K562 (cell line): ENCODE data around the gene LBR. TPM values are rescaled to one million over a fixed set of nuclear protein-coding genes. Genes with fewer than 3 reads are reported as not detected.

Experiments used
- ATAC-seq: fragments of 200-7000 bp; cut with Tn5 transposase; 3 replicates; pipeline ENCODE4 v1.9.1; 2020; ENCODE audit warnings: moderate library complexity
- BruUV-seq: library from RNA; stranded (reverse); fragments of 400-500 nt; replicated peaks from 2 replicates; lab custom pipeline; 2021; lab: Mats Ljungman, UMichigan
- CTCF ChIA-PET: fragments of 300-600 bp; formaldehyde crosslinking; extraction: SDS; loops from one replicate; lab custom pipeline; 2021; ENCODE audit warnings: low intra/inter-chr PET ratio; lab: Yijun Ruan, JAX
- POLR2A ChIA-PET: fragments of 300-600, 350-650 bp; sonication (Branson Sonifier 250); formaldehyde crosslinking; extraction: SDS; loops from one replicate; lab custom pipeline; 2021; ENCODE audit warnings: antibody characterized with exemption, inconsistent platforms; lab: Yijun Ruan, JAX
- DNase-seq, 4 experiments: peaks; one replicate each; pipeline versions ENCODE4 v3.0.0 to v3.0.0-alpha.2; 2011 to 2018; ENCODE audit warnings: low spot score in 3 of 4, mixed read lengths in 3 of 4; ENCODE audit errors: extremely low read depth in 1 of 4
- FAIRE-seq: peaks from 2 replicates; lab custom pipeline; 2011; peaks lifted over from hg19 to GRCh38; lab: Jason Lieb, UNC
- H2AFZ ChIP-seq: 2 replicates; pipeline ENCODE4 v1.6.0; 2011; ENCODE audit warnings: low read depth, low read length, control low read depth, inconsistent platforms
- H3K27ac ChIP-seq: fragments of 200-600 bp; 3 replicates; pipeline ENCODE4 v1.8.0; 2011; ENCODE audit warnings: low read depth, mild to moderate bottlenecking, control low read depth, inconsistent platforms, low read length, moderate library complexity, mixed read lengths; ENCODE audit errors: extremely low read depth
- H3K27me3 ChIP-seq, 2 experiments: fragments of 300-600 bp in 1 of 2; 2 replicates in 1 of 2; 3 replicates in 1 of 2; pipeline versions ENCODE4 v1.6.0 to v1.8.0; 2011; ENCODE audit warnings: inconsistent platforms in 2 of 2, low read length in 2 of 2, mild to moderate bottlenecking in 1 of 2, mixed read lengths in 1 of 2, moderate library complexity in 1 of 2; ENCODE audit not compliant: control insufficient read depth in 2 of 2, insufficient read depth in 2 of 2
- H3K36me3 ChIP-seq: fragments of 300-600 bp; 3 replicates; pipeline ENCODE4 v1.8.0; 2011; ENCODE audit warnings: mild to moderate bottlenecking, low read length, inconsistent platforms; ENCODE audit not compliant: control insufficient read depth, insufficient read depth
- H3K4me1 ChIP-seq, 2 experiments: fragments of 200-600 bp in 1 of 2; replicated peaks in 1 of 2; 2 replicates in 1 of 2; 3 replicates in 1 of 2; pipeline versions ENCODE4 v1.5.1 to v1.8.0; 2011; ENCODE audit warnings: inconsistent platforms in 2 of 2, low read length in 2 of 2, mild to moderate bottlenecking in 1 of 2, mixed read lengths in 1 of 2, moderate library complexity in 1 of 2; ENCODE audit not compliant: control insufficient read depth in 2 of 2, insufficient read depth in 2 of 2
- H3K4me2 ChIP-seq: 2 replicates; pipeline ENCODE4 v1.6.1; 2011; ENCODE audit warnings: low read length, control low read depth, inconsistent platforms, mixed read lengths; ENCODE audit not compliant: insufficient read depth
- H3K4me3 ChIP-seq: fragments of 200-600 bp; sonication (generic), shearing (Covaris generic); 2 replicates; pipeline ENCODE4 v1.5.1; 2016; ENCODE audit warnings: control low read depth, inconsistent platforms
- H3K79me2 ChIP-seq: fragments of 200-600 bp; 3 replicates; pipeline ENCODE4 v1.8.0; 2011; ENCODE audit warnings: low read length, inconsistent platforms; ENCODE audit not compliant: control insufficient read depth, insufficient read depth
- H3K9ac ChIP-seq, 2 experiments: 2 replicates each; pipeline versions ENCODE4 v1.6.0 to v1.6.1; 2011; ENCODE audit warnings: low read depth in 2 of 2, low read length in 2 of 2, control low read depth in 1 of 2, inconsistent platforms in 1 of 2, mild to moderate bottlenecking in 1 of 2, mixed read lengths in 1 of 2; ENCODE audit not compliant: insufficient read depth in 1 of 2
- H3K9me1 ChIP-seq: one replicate; pipeline ENCODE4 v1.6.0; 2011; ENCODE audit warnings: inconsistent platforms, mild to moderate bottlenecking, low read length, moderate library complexity; ENCODE audit not compliant: control insufficient read depth, insufficient read depth
- H3K9me3 ChIP-seq: replicated peaks from 2 replicates; pipeline ENCODE4 v1.5.1; 2011; ENCODE audit warnings: low read depth, low read length, inconsistent platforms; ENCODE audit not compliant: control insufficient read depth, insufficient read depth
- H4K20me1 ChIP-seq: replicated peaks from 2 replicates; pipeline ENCODE4 v1.6.1; 2011; ENCODE audit warnings: low read length, inconsistent platforms, mixed read lengths; ENCODE audit not compliant: control insufficient read depth, insufficient read depth
- HDAC3 ChIP-seq: fragments of 450-650 bp; IDR thresholded peaks from 2 replicates; pipeline ENCODE4 v1.6.1; 2018; ENCODE audit warnings: borderline replicate concordance, mild to moderate bottlenecking, moderate library complexity; ENCODE audit not compliant: partially characterized antibody
- JUND ChIP-seq, 2 experiments: IDR thresholded peaks; 2 replicates in 1 of 2; 3 replicates in 1 of 2; pipeline ENCODE4 v1.6.1; 2011; ENCODE audit warnings: borderline replicate concordance in 2 of 2, low read depth in 2 of 2, low read length in 2 of 2, improper control_type of control experiment in 1 of 2, missing biosample characterization in 1 of 2, missing genetic modification characterization in 1 of 2, missing genetic modification reagents in 1 of 2
- NRF1 ChIP-seq, 2 experiments: fragments of 450-650 bp; IDR thresholded peaks in 1 of 2; conservative IDR thresholded peaks in 1 of 2; 2 replicates each; pipeline ENCODE4 v1.6.1; 2014; ENCODE audit warnings: mild to moderate bottlenecking in 2 of 2
- SMARCE1 ChIP-seq: fragments of 450-650 bp; IDR thresholded peaks from 2 replicates; pipeline ENCODE4 v1.7.1; 2016; ENCODE audit warnings: mild to moderate bottlenecking
- ZBTB7A ChIP-seq: IDR thresholded peaks from 2 replicates; pipeline ENCODE4 v1.6.1; 2011; ENCODE audit warnings: low read depth, mild to moderate bottlenecking, low read length, moderate library complexity, borderline replicate concordance; ENCODE audit not compliant: control insufficient read depth
- ZNF583 ChIP-seq: fragments of 250-450 bp; sonication (Bioruptor Pico); IDR thresholded peaks from 2 replicates; pipeline ENCODE4 v1.4.0; 2020
- WGBS: fragments of 100-300 bp; shearing (Covaris generic); methylation state at CpG from one replicate; pipeline ENCODE4 v1.1.6; 2016; ENCODE audit warnings: low coverage, mixed read lengths; ENCODE audit not compliant: insufficient coverage; ENCODE audit errors: missing lambda C conversion rate; 5-methylcytosine and 5-hydroxymethylcytosine counted together
- in situ Hi-C: fragments of 300-500 bp; cut with MboI; formaldehyde crosslinking; loops from 4 replicates; pipeline ENCODE4 v1.15.0; 2018; ENCODE audit warnings: inconsistent platforms, mixed read lengths
- intact Hi-C: fragments of 100-400 bp; cut with micrococcal nuclease; formaldehyde crosslinking; loops from 2 replicates; pipeline ENCODE4 v1.14.2; 2022
- polyA plus RNA-seq, 8 experiments: library from polyadenylated mRNA; depleted of rRNA in 4 of 8; stranded (reverse) in 5 of 8; unstranded in 3 of 8; fragments of >200 nt; fragmentation: Nextera tagmentation in 2 of 8; fragmentation: Illumina TruSeq in 1 of 8; extraction: Ambion mirVana in 2 of 8; extraction: Trizol in 1 of 8; gene quantifications; 2 replicates each; pipeline versions ENCODE4 v1.2.1 to v1.2.3, GENCODE V29; 2011 to 2014; ENCODE audit warnings: inconsistent platforms in 1 of 8, missing spikeins in 1 of 8
- total RNA-seq, 7 experiments: library from RNA; depleted of rRNA in 6 of 7; stranded (reverse); fragments of >200 nt in 6 of 7; fragmentation: Illumina TruSeq in 2 of 7; extraction: Trizol in 2 of 7; gene quantifications; 2 replicates each; pipeline versions ENCODE4 v1.2.1 to v1.2.3, GENCODE V29; 2011 to 2021; ENCODE audit warnings: low replicate concordance in 1 of 7
- TF ChIP-seq, protein P1 (sequence below): fragments of 450-650 bp; IDR thresholded peaks from 2 replicates; pipeline ENCODE4 v1.6.1; 2016
- TF ChIP-seq, protein P2 (sequence below): sonication (generic); IDR thresholded peaks from 2 replicates; pipeline ENCODE4 v1.6.1; 2016
- TF ChIP-seq, protein P3 (sequence below): fragments of 200-800 bp; sonication (Bioruptor generic); IDR thresholded peaks from 2 replicates; pipeline ENCODE4 v1.6.1; 2017; ENCODE audit warnings: missing genetic modification characterization, missing compliant biosample characterization

LBR gene
- total and polyA plus RNA-seq, 9 of the 15 experiments (the other 6 are each of a cell fraction or from before 2014, with no cell fraction given): 102 to 229 (median 197) TPM

DNA sequence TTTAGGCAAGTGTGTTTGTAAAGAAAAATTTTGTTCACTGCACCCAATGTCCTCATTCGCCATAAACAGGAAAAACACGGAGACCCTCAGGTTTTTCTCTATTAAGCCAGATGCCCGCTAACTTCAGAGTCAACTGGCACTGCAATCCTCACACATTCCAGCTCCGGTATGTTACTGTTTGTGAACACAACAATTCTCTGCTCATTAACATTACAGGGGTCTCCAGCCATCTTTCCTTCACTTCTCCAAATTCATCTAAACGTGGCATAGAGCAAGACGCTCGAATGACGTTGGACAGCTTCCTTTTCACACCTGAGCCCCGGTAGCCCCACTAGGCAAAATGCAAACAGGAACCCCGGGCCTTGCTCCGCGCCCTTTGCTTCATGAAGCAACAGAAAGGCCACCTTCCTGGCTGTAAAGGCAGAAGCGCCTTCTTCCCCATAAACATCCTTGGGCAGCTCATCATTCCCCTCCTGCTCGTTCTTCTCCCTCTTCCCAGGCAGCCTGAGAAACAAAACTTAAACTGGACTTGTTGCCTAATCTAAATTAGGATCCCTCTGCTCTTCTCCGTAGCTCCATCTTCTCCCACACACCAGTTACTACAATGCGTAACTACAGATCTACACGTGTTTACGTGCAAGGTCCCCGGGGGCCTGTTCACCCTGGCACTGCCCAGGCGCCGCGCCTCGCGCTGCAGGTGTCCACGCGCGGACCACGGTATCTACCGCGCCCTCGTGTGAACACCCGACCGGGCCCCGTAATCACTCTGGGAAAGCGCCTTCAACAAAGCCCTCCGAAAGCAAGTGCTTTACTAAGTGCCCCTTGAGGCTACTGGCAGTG, 1.2 kb downstream of the LBR start (continued):
- TF ChIP-seq ZNF583 (CRISPR knock-in tag): no peak
- no peak for TF ChIP-seq HDAC3

DNA sequence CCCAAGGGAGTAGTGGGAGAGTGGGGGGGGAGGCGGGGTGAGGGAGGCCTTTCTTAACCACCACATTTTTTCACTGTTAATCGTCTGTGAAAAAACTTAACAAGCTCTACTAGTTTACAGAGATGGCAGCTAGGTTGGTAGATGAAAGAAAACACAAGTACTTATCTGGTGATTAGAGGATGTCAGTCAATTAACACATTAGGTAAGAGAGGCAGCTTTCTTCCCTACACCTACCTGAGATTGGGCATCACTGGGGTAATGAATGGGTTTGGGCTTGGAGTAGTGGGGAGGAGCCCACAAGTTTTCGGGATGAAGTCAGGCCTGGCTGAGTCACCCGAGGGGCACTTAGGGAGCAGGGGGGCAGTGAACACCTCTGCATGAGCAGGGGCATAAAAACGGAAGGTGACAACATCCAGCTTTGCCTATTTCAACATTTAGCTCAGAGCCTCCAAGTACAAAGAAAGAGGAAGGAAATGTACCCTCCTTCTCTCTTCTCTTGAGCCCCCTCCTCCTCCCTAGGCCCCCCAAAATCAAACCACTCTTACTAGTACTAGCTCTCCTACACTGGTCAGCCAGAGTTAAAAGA, 2.5 kb downstream of the LBR start:
- H3K4me1 ChIP-seq: peaks cover 24 to 33% of the 10 kb centered on the region in 2 experiments
- in situ Hi-C loops: no loop called here
- TF ChIP-seq NRF1 (conservative IDR thresholded peaks at IDR 0.05 in 1 of 2, IDR thresholded peaks at IDR 0.05 in 1 of 2): no peak
- TF ChIP-seq, protein P1, sequence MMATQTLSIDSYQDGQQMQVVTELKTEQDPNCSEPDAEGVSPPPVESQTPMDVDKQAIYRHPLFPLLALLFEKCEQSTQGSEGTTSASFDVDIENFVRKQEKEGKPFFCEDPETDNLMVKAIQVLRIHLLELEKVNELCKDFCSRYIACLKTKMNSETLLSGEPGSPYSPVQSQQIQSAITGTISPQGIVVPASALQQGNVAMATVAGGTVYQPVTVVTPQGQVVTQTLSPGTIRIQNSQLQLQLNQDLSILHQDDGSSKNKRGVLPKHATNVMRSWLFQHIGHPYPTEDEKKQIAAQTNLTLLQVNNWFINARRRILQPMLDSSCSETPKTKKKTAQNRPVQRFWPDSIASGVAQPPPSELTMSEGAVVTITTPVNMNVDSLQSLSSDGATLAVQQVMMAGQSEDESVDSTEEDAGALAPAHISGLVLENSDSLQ: peak; percentile 67
- TF ChIP-seq, protein P2, sequence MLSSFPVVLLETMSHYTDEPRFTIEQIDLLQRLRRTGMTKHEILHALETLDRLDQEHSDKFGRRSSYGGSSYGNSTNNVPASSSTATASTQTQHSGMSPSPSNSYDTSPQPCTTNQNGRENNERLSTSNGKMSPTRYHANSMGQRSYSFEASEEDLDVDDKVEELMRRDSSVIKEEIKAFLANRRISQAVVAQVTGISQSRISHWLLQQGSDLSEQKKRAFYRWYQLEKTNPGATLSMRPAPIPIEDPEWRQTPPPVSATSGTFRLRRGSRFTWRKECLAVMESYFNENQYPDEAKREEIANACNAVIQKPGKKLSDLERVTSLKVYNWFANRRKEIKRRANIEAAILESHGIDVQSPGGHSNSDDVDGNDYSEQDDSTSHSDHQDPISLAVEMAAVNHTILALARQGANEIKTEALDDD: peak; percentile 86
- TF ChIP-seq SMARCE1: 0 out of 2 replicates have a peak, but pooled peaks have one; percentile 19
- TF ChIP-seq, protein P3, sequence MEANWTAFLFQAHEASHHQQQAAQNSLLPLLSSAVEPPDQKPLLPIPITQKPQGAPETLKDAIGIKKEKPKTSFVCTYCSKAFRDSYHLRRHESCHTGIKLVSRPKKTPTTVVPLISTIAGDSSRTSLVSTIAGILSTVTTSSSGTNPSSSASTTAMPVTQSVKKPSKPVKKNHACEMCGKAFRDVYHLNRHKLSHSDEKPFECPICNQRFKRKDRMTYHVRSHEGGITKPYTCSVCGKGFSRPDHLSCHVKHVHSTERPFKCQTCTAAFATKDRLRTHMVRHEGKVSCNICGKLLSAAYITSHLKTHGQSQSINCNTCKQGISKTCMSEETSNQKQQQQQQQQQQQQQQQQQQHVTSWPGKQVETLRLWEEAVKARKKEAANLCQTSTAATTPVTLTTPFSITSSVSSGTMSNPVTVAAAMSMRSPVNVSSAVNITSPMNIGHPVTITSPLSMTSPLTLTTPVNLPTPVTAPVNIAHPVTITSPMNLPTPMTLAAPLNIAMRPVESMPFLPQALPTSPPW (CRISPR knock-in tag): peak; percentile 36; the same call in 1 of the 2 replicates
- peak; percentile 58; the same call in 1 of the 2 replicates for TF ChIP-seq ZBTB7A
- peak; percentile 70 for TF ChIP-seq JUND (IDR thresholded peaks at IDR 0.05; ENCODE audit: borderline replicate concordance, low read depth, low read length)
- TF ChIP-seq JUND (tag; IDR thresholded peaks at IDR 0.05; ENCODE audit: borderline replicate concordance, low read depth, low read length): no peak; the same call in 2 of the 3 replicates

More for the DNA sequence above, 2.5 kb downstream of the LBR start:
- no peak for FAIRE-seq
- peaks cover 54% of the 10 kb centered on the region for H3K36me3 ChIP-seq
- CTCF ChIA-PET: interaction anchor here (0.7 kb wide), 1 partner anchor 557 kb away, joined by 3 read pairs; no protein-coding TSS in a partner anchor
- H3K27me3 ChIP-seq: no peaks in the 10 kb centered on the region
- H3K9ac ChIP-seq: peak overlapping the region; percentile 85 to 86
- 7% methylated on average over 5 of the region's 5 CpGs for WGBS
- 0 out of 2 replicates have a peak, but pooled peaks cover under 1% of the 10 kb centered on the region for H3K9me3 ChIP-seq
- POLR2A ChIA-PET: interaction anchor here (1.1 to 2.6 kb wide), 4 partner anchors 9 to 83 kb away, joined by 3 to 17 read pairs (median 9); no protein-coding TSS in a partner anchor
- ATAC-seq: no peak
- peak overlapping the region; percentile 97 for H3K4me2 ChIP-seq
- H3K9me1 ChIP-seq: peaks cover 10% of the 10 kb centered on the region
- intact Hi-C loops: no loop called here
- peak overlapping the region; percentile 94; the same call in 1 of the 2 replicates for H3K4me3 ChIP-seq
- no peak for DNase-seq
- BruUV-seq: no TSS peak
- peaks cover 36% of the 10 kb centered on the region for H4K20me1 ChIP-seq
- H3K79me2 ChIP-seq: peaks cover 76% of the 10 kb centered on the region
- peak overlapping the region; percentile 87; the same call in 2 of the 3 replicates for H3K27ac ChIP-seq
- H2AFZ ChIP-seq: no peak overlapping the region
